HepG2 (cell line): ENCODE results near the gene COL27A1. TPM values are rescaled to one million over a fixed set of nuclear protein-coding genes. Genes with fewer than 3 reads are reported as not detected.

Source experiments
- HOXA3 ChIP-seq: sonication (generic); formaldehyde crosslinking; IDR thresholded peaks from 2 replicates; pipeline ENCODE4 v1.5.0; 2020; ENCODE audit warnings: missing genetic modification reagents
- MTF1 ChIP-seq: sonication (generic); formaldehyde crosslinking; IDR thresholded peaks from 2 replicates; pipeline ENCODE4 v1.5.0; 2020; ENCODE audit warnings: missing genetic modification reagents
- POLR2G ChIP-seq: fragments of 200-400 bp; formaldehyde crosslinking; IDR thresholded peaks from 2 replicates; pipeline ENCODE4 v1.6.1; 2018; ENCODE audit warnings: mild to moderate bottlenecking, low read depth, low read length, moderate library complexity
- ZNF354B ChIP-seq: sonication (generic); formaldehyde crosslinking; IDR thresholded peaks from 2 replicates; pipeline ENCODE4 v1.8.0; 2022; ENCODE audit warnings: mild to moderate bottlenecking, missing genetic modification reagents
- ZNF589 ChIP-seq: sonication (generic); formaldehyde crosslinking; conservative IDR thresholded peaks from 2 replicates; pipeline ENCODE4 v1.8.0; 2022; ENCODE audit warnings: mild to moderate bottlenecking, moderate library complexity, missing genetic modification reagents
- ZNF605 ChIP-seq: sonication (generic); formaldehyde crosslinking; IDR thresholded peaks from 2 replicates; pipeline ENCODE4 v1.8.0; 2022; ENCODE audit warnings: mild to moderate bottlenecking, missing genetic modification reagents
- ZNF878 ChIP-seq: sonication (generic); formaldehyde crosslinking; IDR thresholded peaks from 2 replicates; pipeline ENCODE4 v1.8.1; 2023; ENCODE audit warnings: mild to moderate bottlenecking, missing genetic modification reagents, moderate library complexity
- polyA plus RNA-seq, 8 experiments: library from polyadenylated mRNA; depleted of rRNA in 3 of 8; stranded (reverse) in 7 of 8; unstranded in 1 of 8; fragments of >200 nt; fragmentation: Illumina TruSeq in 4 of 8; extraction: Trizol in 4 of 8; gene quantifications; 2 replicates each; pipeline versions ENCODE4 v1.2.1 to v1.2.3, GENCODE V29; 2011 to 2016; ENCODE audit warnings: low read depth in 4 of 8, missing spikeins in 1 of 8, mixed read lengths in 1 of 8; ENCODE audit not compliant: insufficient read depth in 1 of 8
- total RNA-seq, 5 experiments: library from RNA; depleted of rRNA; stranded (reverse); fragments of >200 nt; fragmentation: Illumina TruSeq; extraction: Trizol; gene quantifications; 2 replicates each; pipeline ENCODE4 v1.2.3, GENCODE V29; 2016; ENCODE audit warnings: low read depth in 1 of 5
- TF ChIP-seq, protein P1 (sequence below): sonication (generic); formaldehyde crosslinking; IDR thresholded peaks from 2 replicates; pipeline ENCODE4 v1.5.0; 2020; ENCODE audit warnings: missing genetic modification reagents
- TF ChIP-seq, protein P2 (sequence below): sonication (generic); formaldehyde crosslinking; IDR thresholded peaks from 2 replicates; pipeline ENCODE4 v1.4.0; 2020; ENCODE audit warnings: mild to moderate bottlenecking, missing genetic modification reagents, borderline replicate concordance
- TF ChIP-seq, protein P3 (sequence below): sonication (generic); formaldehyde crosslinking; IDR thresholded peaks from 2 replicates; pipeline ENCODE4 v1.5.1; 2020; ENCODE audit warnings: missing genetic modification reagents, mild to moderate bottlenecking, borderline replicate concordance
- TF ChIP-seq, protein P4 (sequence below): sonication (generic); formaldehyde crosslinking; IDR thresholded peaks from 2 replicates; pipeline ENCODE4 v1.4.0; 2020; ENCODE audit warnings: missing genetic modification reagents, borderline replicate concordance
- TF ChIP-seq, protein P5 (sequence below): IDR thresholded peaks from 2 replicates; pipeline ENCODE4 v1.6.1; 2016; ENCODE audit warnings: missing compliant biosample characterization, missing genetic modification reagents, borderline replicate concordance
- TF ChIP-seq, protein P6 (sequence below): sonication (generic); formaldehyde crosslinking; IDR thresholded peaks from 2 replicates; pipeline ENCODE4 v1.4.0; 2020; ENCODE audit warnings: missing genetic modification reagents

The COL27A1 gene
- total and polyA plus RNA-seq, 2 of the 13 experiments (the other 11 are each of a cell fraction or from before 2014, with no cell fraction given): 71.3 to 89.1 TPM

DNA sequence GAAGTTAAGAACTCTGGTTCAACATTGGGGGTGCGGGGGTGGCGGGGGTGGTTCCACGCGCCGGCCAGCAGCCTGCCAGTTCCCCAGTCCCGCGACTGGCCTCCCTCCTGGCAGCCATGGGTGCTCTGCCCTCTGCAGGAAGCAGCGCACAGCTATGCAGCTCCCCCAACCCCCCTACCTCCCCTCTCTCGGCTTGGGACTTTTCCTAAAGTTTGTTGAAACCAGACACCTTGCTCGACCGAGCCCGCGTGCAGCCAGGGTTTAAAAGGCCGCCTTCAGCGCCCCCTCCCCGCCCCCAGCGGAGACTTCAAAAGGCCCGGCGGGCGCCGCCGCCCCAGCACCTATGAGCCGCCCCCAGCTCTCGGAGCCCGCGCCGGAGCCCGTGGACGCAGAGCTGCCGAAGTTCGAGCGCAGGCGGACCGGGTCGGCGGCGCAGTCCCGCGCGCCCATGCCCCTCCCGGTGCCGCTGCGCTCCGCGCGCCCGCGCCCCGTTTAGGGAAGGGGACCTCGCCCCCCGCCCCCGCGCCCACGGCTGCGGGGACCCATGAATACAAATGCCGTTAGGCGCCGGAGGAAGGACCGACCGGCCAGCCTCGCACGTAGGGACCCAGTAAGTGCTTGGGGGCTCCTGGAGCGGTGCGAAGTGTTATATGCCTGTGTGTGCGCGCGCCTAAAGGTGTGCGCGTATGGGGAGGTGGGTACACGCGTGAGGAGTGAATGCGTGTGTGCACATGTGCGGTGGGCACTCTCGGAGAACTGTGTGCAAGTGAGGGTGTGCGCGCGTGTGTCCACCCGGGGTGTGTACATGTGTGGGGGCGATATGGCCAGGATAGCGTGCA is 1.4 kb upstream of the COL27A1 start (continued):
- TF ChIP-seq, protein P1, sequence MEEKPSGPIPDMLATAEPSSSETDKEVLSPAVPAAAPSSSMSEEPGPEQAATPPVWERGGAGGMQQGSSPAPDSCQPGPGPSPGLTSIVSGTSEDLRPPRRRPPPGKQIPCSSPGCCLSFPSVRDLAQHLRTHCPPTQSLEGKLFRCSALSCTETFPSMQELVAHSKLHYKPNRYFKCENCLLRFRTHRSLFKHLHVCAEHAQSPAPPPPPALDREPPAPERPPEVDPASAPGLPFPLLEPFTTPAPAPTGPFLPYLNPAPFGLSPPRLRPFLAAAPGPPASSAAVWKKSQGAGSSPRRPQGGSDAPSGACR (CRISPR knock-in tag): no peak
- no peak for TF ChIP-seq ZNF354B
- TF ChIP-seq, protein P2, sequence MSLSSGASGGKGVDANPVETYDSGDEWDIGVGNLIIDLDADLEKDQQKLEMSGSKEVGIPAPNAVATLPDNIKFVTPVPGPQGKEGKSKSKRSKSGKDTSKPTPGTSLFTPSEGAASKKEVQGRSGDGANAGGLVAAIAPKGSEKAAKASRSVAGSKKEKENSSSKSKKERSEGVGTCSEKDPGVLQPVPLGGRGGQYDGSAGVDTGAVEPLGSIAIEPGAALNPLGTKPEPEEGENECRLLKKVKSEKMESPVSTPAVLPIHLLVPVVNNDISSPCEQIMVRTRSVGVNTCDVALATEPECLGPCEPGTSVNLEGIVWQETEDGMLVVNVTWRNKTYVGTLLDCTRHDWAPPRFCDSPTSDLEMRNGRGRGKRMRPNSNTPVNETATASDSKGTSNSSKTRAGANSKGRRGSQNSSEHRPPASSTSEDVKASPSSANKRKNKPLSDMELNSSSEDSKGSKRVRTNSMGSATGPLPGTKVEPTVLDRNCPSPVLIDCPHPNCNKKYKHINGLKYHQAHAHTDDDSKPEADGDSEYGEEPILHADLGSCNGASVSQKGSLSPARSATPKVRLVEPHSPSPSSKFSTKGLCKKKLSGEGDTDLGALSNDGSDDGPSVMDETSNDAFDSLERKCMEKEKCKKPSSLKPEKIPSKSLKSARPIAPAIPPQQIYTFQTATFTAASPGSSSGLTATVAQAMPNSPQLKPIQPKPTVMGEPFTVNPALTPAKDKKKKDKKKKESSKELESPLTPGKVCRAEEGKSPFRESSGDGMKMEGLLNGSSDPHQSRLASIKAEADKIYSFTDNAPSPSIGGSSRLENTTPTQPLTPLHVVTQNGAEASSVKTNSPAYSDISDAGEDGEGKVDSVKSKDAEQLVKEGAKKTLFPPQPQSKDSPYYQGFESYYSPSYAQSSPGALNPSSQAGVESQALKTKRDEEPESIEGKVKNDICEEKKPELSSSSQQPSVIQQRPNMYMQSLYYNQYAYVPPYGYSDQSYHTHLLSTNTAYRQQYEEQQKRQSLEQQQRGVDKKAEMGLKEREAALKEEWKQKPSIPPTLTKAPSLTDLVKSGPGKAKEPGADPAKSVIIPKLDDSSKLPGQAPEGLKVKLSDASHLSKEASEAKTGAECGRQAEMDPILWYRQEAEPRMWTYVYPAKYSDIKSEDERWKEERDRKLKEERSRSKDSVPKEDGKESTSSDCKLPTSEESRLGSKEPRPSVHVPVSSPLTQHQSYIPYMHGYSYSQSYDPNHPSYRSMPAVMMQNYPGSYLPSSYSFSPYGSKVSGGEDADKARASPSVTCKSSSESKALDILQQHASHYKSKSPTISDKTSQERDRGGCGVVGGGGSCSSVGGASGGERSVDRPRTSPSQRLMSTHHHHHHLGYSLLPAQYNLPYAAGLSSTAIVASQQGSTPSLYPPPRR (CRISPR knock-in tag): peak; percentile 83
- TF ChIP-seq, protein P3, sequence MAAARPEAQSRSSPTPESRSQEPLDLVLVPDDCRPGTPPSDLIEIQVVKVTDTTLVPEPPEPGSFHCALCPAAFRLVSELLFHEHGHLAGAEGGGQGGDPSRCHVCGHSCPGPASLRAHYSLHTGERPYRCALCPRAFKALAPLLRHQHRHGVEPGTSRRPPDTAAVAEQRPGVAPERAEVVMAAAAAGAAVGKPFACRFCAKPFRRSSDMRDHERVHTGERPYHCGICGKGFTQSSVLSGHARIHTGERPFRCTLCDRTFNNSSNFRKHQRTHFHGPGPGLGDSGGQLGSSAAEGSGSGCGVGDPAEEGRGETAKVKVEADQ (CRISPR knock-in tag): peak; percentile 71; the same call in 1 of the 2 replicates
- no peak for TF ChIP-seq ZNF589 (CRISPR knock-in tag)
- TF ChIP-seq ZNF605 (CRISPR knock-in tag): peak; percentile 49
- TF ChIP-seq, protein P4, sequence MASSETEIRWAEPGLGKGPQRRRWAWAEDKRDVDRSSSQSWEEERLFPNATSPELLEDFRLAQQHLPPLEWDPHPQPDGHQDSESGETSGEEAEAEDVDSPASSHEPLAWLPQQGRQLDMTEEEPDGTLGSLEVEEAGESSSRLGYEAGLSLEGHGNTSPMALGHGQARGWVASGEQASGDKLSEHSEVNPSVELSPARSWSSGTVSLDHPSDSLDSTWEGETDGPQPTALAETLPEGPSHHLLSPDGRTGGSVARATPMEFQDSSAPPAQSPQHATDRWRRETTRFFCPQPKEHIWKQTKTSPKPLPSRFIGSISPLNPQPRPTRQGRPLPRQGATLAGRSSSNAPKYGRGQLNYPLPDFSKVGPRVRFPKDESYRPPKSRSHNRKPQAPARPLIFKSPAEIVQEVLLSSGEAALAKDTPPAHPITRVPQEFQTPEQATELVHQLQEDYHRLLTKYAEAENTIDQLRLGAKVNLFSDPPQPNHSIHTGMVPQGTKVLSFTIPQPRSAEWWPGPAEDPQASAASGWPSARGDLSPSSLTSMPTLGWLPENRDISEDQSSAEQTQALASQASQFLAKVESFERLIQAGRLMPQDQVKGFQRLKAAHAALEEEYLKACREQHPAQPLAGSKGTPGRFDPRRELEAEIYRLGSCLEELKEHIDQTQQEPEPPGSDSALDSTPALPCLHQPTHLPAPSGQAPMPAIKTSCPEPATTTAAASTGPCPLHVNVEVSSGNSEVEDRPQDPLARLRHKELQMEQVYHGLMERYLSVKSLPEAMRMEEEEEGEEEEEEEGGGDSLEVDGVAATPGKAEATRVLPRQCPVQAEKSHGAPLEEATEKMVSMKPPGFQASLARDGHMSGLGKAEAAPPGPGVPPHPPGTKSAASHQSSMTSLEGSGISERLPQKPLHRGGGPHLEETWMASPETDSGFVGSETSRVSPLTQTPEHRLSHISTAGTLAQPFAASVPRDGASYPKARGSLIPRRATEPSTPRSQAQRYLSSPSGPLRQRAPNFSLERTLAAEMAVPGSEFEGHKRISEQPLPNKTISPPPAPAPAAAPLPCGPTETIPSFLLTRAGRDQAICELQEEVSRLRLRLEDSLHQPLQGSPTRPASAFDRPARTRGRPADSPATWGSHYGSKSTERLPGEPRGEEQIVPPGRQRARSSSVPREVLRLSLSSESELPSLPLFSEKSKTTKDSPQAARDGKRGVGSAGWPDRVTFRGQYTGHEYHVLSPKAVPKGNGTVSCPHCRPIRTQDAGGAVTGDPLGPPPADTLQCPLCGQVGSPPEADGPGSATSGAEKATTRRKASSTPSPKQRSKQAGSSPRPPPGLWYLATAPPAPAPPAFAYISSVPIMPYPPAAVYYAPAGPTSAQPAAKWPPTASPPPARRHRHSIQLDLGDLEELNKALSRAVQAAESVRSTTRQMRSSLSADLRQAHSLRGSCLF: 0 out of 2 replicates have a peak, but pooled peaks have one; percentile 43
- TF ChIP-seq HOXA3 (CRISPR knock-in tag): peak; percentile 79; the same call in 1 of the 2 replicates
- peak; percentile 84 for TF ChIP-seq POLR2G
- TF ChIP-seq, protein P5, sequence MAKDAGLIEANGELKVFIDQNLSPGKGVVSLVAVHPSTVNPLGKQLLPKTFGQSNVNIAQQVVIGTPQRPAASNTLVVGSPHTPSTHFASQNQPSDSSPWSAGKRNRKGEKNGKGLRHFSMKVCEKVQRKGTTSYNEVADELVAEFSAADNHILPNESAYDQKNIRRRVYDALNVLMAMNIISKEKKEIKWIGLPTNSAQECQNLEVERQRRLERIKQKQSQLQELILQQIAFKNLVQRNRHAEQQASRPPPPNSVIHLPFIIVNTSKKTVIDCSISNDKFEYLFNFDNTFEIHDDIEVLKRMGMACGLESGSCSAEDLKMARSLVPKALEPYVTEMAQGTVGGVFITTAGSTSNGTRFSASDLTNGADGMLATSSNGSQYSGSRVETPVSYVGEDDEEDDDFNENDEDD (CRISPR knock-in tag): peak; percentile 82; the same call in 1 of the 2 replicates
- TF ChIP-seq, protein P6, sequence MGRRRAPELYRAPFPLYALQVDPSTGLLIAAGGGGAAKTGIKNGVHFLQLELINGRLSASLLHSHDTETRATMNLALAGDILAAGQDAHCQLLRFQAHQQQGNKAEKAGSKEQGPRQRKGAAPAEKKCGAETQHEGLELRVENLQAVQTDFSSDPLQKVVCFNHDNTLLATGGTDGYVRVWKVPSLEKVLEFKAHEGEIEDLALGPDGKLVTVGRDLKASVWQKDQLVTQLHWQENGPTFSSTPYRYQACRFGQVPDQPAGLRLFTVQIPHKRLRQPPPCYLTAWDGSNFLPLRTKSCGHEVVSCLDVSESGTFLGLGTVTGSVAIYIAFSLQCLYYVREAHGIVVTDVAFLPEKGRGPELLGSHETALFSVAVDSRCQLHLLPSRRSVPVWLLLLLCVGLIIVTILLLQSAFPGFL (CRISPR knock-in tag): 0 out of 2 replicates have a peak, but pooled peaks have one; percentile 48
- TF ChIP-seq ZNF878 (CRISPR knock-in tag): peak; percentile 82
- no peak for TF ChIP-seq MTF1 (CRISPR knock-in tag)
